Stomach (tissue), 9 donors: ENCODE results near the gene ZNF625. TPM values are rescaled to one million over a fixed set of nuclear protein-coding genes. Genes with fewer than 3 reads are reported as not detected.
A peak's percentile ranks its signal among the peaks of the same experiment; 100 is the strongest.

Source experiments
- DNase-seq, 2 donors: peaks; one replicate each; pipeline versions ENCODE4 v3.0.0 to v3.0.0-alpha.2; 2013 to 2019
- H3K27ac ChIP-seq, 5 donors: fragments of 200-600 bp in 4 of 5; sonication (generic) in 4 of 5; one replicate each; pipeline ENCODE4 v1.5.1; 2013 to 2019; ENCODE audit warnings: mild to moderate bottlenecking in 1 of 5, moderate library complexity in 1 of 5
- H3K27me3 ChIP-seq, 3 donors: fragments of 200-600 bp; sonication (generic); one replicate each; pipeline ENCODE4 v1.5.1; 2017 to 2019; ENCODE audit warnings: mixed run types in 1 of 3
- H3K36me3 ChIP-seq, 4 donors: fragments of 200-600 bp; sonication (generic); 1 replicate in 3 of 4; 2 replicates in 1 of 4; pipeline ENCODE4 v1.5.1; 2016 to 2019
- H3K4me1 ChIP-seq, 4 donors: fragments of 200-600 bp; sonication (generic); one replicate each; pipeline ENCODE4 v1.5.1; 2016 to 2019
- H3K4me3 ChIP-seq, 4 donors: fragments of 200-600 bp; sonication (generic) in 3 of 4; one replicate each; pipeline ENCODE4 v1.5.1; 2016 to 2019; ENCODE audit warnings: mild to moderate bottlenecking in 1 of 4
- H3K9me3 ChIP-seq, 4 donors: fragments of 200-600 bp; sonication (generic); one replicate each; pipeline ENCODE4 v1.5.1; 2016 to 2019
- CTCF ChIP-seq, 7 experiments: fragments of 450-650 bp in 4 of 7; fragments of 200-600 bp in 3 of 7; sonication (generic) in 3 of 7; IDR thresholded peaks; one replicate each; pipeline ENCODE4 v1.5.1; 2016 to 2019; ENCODE audit warnings: antibody characterized with exemption in 7 of 7, control low read depth in 2 of 7, mild to moderate bottlenecking in 1 of 7
- EP300 ChIP-seq: sonication (generic); formaldehyde crosslinking; IDR thresholded peaks from one replicate; pipeline ENCODE4 v1.6.1; 2017; ENCODE audit warnings: antibody characterized with exemption
- POLR2A ChIP-seq, 4 donors: fragments of 450-650 bp; IDR thresholded peaks; one replicate each; pipeline ENCODE4 v1.6.1; 2016; ENCODE audit warnings: antibody characterized with exemption in 4 of 4, control low read depth in 2 of 4, mild to moderate bottlenecking in 1 of 4, moderate library complexity in 1 of 4
- POLR2AphosphoS5 ChIP-seq, 3 donors: sonication (generic); formaldehyde crosslinking; IDR thresholded peaks; one replicate each; pipeline ENCODE4 v1.6.1; 2016; ENCODE audit warnings: antibody characterized with exemption in 3 of 3
- WGBS, 5 donors: extraction: QIAGEN DNeasy Blood & Tissue Kit in 3 of 5; methylation state at CpG; one replicate each; pipeline versions ENCODE4 v1.1.5 to v1.1.7; 2013 to 2018; 5-methylcytosine and 5-hydroxymethylcytosine counted together
- intact Hi-C: fragments of 100-400 bp; cut with DNase I; formaldehyde crosslinking; loops from one replicate; pipeline ENCODE4 v1.15.1; 2023; ENCODE audit warnings: low total_unique reads
- polyA plus RNA-seq, 3 donors: library from polyadenylated mRNA; stranded (reverse); fragments of 200-250 nt; gene quantifications; one replicate each; pipeline ENCODE4 v1.2.3, GENCODE V29; 2013
- total RNA-seq, 5 donors: library from RNA; depleted of rRNA; stranded (reverse); fragments of >200 nt; gene quantifications; one replicate each; pipeline versions ENCODE4 v1.1.0 to v1.2.3, GENCODE V29; 2014 to 2016
- donor health status: healthy with polysubstance abuse.
- donor health status: Bipolar disorder and iron deficiency.
- donor health status: healthy.

Gene ZNF625
- total and polyA plus RNA-seq, 8 donors = 0.60 to 10.0 (median 4.3) TPM; not detected in 2

GRCh38 chr19:12140545-12141404 is 15.8 kb downstream of the ZNF625 start:
- 4 to 5% (median 5%) methylated on average over 16 to 17 of the region's 17 CpGs for whole genome bisulfite sequencing, 5 donors
- Histone ChIP-seq H3K4me3 (peak overlapping the region; percentile 85 to 94 (median 88)), H3K27ac (peak overlapping the region in 4 of 5 donors; percentile 79 to 90 (median 85)), H3K4me1 (peaks cover 11 to 27% (median 24%) of the 10 kb centered on the region in 4 donors), H3K36me3 (peaks cover 7 to 38% (median 27%) of the 10 kb centered on the region in 4 donors), H3K9me3 (peaks cover 0 to 9% (median 6%) of the 10 kb centered on the region in 4 donors), H3K27me3 (no peaks in the 10 kb centered on the region)
- peak; percentile 92 to 96 for DNase-seq
- intact Hi-C loops = loop anchor here (5.0 kb wide), 1 partner anchor 83 kb away; no protein-coding TSS in a partner anchor
- TF ChIP-seq CTCF (IDR thresholded peaks at IDR 0.05) (peak in 5 of 7 experiments; percentile 86 to 98 (median 92)), POLR2AphosphoS5 (IDR thresholded peaks at IDR 0.05) (peak; percentile 12 to 77 (median 35)), POLR2A (IDR thresholded peaks at IDR 0.05) (no peak), EP300 (no peak)

- H3K27ac ChIP-seq = peak within 1 kb of the TSS; percentile 74 to 90 (median 80)
- WGBS, 5 donors = 0 to 1% (median 0%) methylated on average over 17 to 49 of the region's 49 CpGs
Measured at GRCh38 chr19:12139885-12140544, 16.5 kb downstream of the ZNF625 start, which contains the start of gene ZNF20. Gene ZNF20, minus strand, starts transcription at chr19:12140350. Its CDS starts 168 bp downstream, at chr19:12140182.

GRCh38 chr19:12139269-12139668 is 17.3 kb downstream of the ZNF625 start:
- WGBS, 5 donors = 18 to 31% (median 23%) methylated on average over 13 of the region's 13 CpGs
- peaks cover 14 to 40% (median 30%) of the 10 kb centered on the region in 4 donors for H3K36me3 ChIP-seq
- no peaks in the 10 kb centered on the region for H3K27me3 ChIP-seq

More at GRCh38 chr19:12139885-12140544, 16.5 kb downstream of the ZNF625 start, which contains the start of gene ZNF20:
- Histone ChIP-seq H3K27me3 (no peaks in the 10 kb centered on the region), H3K36me3 (peaks cover 7 to 38% (median 27%) of the 10 kb centered on the region in 4 donors), H3K9me3 (peaks cover 0 to 5% (median under 1%) of the 10 kb centered on the region in 4 donors), H3K4me3 (peak within 1 kb of the TSS; percentile 85 to 94 (median 88)), H3K4me1 (peaks cover 11 to 27% (median 24%) of the 10 kb centered on the region in 4 donors)
- intact Hi-C loops = loop anchor here (5.0 kb wide), 1 partner anchor 83 kb away; no protein-coding TSS in a partner anchor
- peak; percentile 98 for DNase-seq
- TF ChIP-seq POLR2AphosphoS5 (IDR thresholded peaks at IDR 0.05) (peak in 1 of 3 donors; percentile 33), CTCF (IDR thresholded peaks at IDR 0.05) (no peak), EP300 (no peak), POLR2A (IDR thresholded peaks at IDR 0.05) (peak in 1 of 4 donors; percentile 17)

More at GRCh38 chr19:12139269-12139668, 17.3 kb downstream of the ZNF625 start:
- DNase-seq = peak in 1 of 2 donors; percentile 16
- TF ChIP-seq POLR2AphosphoS5 (IDR thresholded peaks at IDR 0.05) (no peak), POLR2A (IDR thresholded peaks at IDR 0.05) (no peak), CTCF (IDR thresholded peaks at IDR 0.05) (no peak), EP300 (no peak)
- peak overlapping the region in 4 of 5 donors; percentile 79 to 90 (median 85) for H3K27ac ChIP-seq
- peaks cover 0 to 10% (median 2%) of the 10 kb centered on the region in 4 donors for H3K9me3 ChIP-seq
- peak overlapping the region; percentile 85 to 94 (median 88) for H3K4me3 ChIP-seq
- intact Hi-C loops = no loop called here
- H3K4me1 ChIP-seq = peaks cover 11 to 27% (median 24%) of the 10 kb centered on the region in 4 donors
